SU-DHL-6 (cell line): ENCODE data around the gene GNAO1.

ENCODE experiments used
- CTCF ChIP-seq: fragments of 200-600 bp; sonication (generic); IDR thresholded peaks from one replicate; pipeline ENCODE4 v1.5.1; 2017; ENCODE audit warnings: antibody characterized with exemption, mild to moderate bottlenecking, low read length, moderate library complexity; ENCODE audit not compliant: insufficient read depth, poor library complexity, severe bottlenecking
- EZH2phosphoT487 ChIP-seq: fragments of 200-600 bp; sonication (generic), shearing (Covaris generic); conservative IDR thresholded peaks from 2 replicates; pipeline ENCODE4 v1.6.1; 2018; ENCODE audit warnings: mild to moderate bottlenecking, antibody characterized with exemption, low read length, moderate library complexity, mixed read lengths

GRCh38 chr16:56321571-56321970 is 130.3 kb downstream of the GNAO1 start:
- TF ChIP-seq CTCF: no peak
- TF ChIP-seq EZH2phosphoT487: no peak
